WTC11 (cell line): ENCODE results near the gene MEGF8.

Source experiments
- ATF1 ChIP-seq: sonication (generic); formaldehyde crosslinking; IDR thresholded peaks from 2 replicates; pipeline ENCODE4 v1.8.1; 2023; ENCODE audit warnings: mild to moderate bottlenecking, moderate library complexity, missing genetic modification reagents
- MYBL2 ChIP-seq: sonication (generic); formaldehyde crosslinking; IDR thresholded peaks from 2 replicates; pipeline ENCODE4 v1.8.1; 2023; ENCODE audit warnings: mild to moderate bottlenecking, moderate library complexity, missing genetic modification reagents
- NR1H2 ChIP-seq: sonication (generic); formaldehyde crosslinking; IDR thresholded peaks from 2 replicates; pipeline ENCODE4 v1.9.0; 2021; ENCODE audit warnings: mild to moderate bottlenecking, moderate library complexity, missing genetic modification reagents
- PRRX2 ChIP-seq: fragments of 250-450 bp; sonication (Bioruptor Pico); IDR thresholded peaks from 2 replicates; pipeline ENCODE4 v1.8.0; 2021; ENCODE audit warnings: mild to moderate bottlenecking
- TP53 ChIP-seq: sonication (generic); formaldehyde crosslinking; IDR thresholded peaks from 2 replicates; pipeline ENCODE4 v1.8.1; 2023; ENCODE audit warnings: mild to moderate bottlenecking, missing genetic modification reagents
- ZNF121 ChIP-seq: sonication (generic); formaldehyde crosslinking; IDR thresholded peaks from 2 replicates; pipeline ENCODE4 v1.8.0; 2023; ENCODE audit warnings: missing genetic modification reagents
- TF ChIP-seq, protein P1 (sequence below): fragments of 200-600 bp; IDR thresholded peaks from 2 replicates; pipeline ENCODE4 v1.8.0; 2022; ENCODE audit warnings: antibody characterized with exemption
- TF ChIP-seq, protein P2 (sequence below): sonication (generic); formaldehyde crosslinking; IDR thresholded peaks from 2 replicates; pipeline ENCODE4 v1.8.1; 2023; ENCODE audit warnings: mild to moderate bottlenecking, missing genetic modification reagents
- TF ChIP-seq, protein P3 (sequence below): sonication (generic); formaldehyde crosslinking; IDR thresholded peaks from 2 replicates; pipeline ENCODE4 v1.8.1; 2023; ENCODE audit warnings: mild to moderate bottlenecking, moderate library complexity, missing genetic modification reagents
- TF ChIP-seq, protein P4 (sequence below): sonication (generic); formaldehyde crosslinking; IDR thresholded peaks from 2 replicates; pipeline ENCODE4 v1.8.0; 2022; ENCODE audit warnings: mild to moderate bottlenecking, missing genetic modification reagents
- TF ChIP-seq, protein P5 (sequence below): sonication (generic); formaldehyde crosslinking; IDR thresholded peaks from 2 replicates; pipeline ENCODE4 v1.8.1; 2022; ENCODE audit warnings: low read depth, missing genetic modification reagents, borderline replicate concordance
- TF ChIP-seq, protein P6 (sequence below): sonication (generic); formaldehyde crosslinking; IDR thresholded peaks from 2 replicates; pipeline ENCODE4 v1.8.0; 2023; ENCODE audit warnings: missing genetic modification reagents

DNA sequence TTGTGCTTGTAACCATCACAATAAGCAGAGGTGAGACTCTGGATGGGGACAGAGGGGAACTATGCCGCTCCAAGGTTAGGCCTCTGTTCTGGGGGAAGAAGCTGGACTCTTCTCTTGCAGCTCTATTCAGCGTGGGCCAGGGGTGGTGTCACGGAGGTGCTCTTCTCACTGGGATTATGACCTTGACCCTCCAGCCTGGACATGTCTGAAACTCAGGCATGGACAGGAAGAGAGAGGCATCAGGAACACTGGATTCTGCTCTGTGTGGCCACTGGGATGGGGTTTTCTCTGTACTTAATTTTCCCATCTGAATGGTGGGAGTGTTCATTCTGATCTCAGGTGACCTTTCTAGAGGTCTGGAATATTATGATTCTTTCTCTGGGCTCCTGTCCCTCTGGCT lies 7.6 kb downstream of the MEGF8 start:
- TF ChIP-seq, protein P1, sequence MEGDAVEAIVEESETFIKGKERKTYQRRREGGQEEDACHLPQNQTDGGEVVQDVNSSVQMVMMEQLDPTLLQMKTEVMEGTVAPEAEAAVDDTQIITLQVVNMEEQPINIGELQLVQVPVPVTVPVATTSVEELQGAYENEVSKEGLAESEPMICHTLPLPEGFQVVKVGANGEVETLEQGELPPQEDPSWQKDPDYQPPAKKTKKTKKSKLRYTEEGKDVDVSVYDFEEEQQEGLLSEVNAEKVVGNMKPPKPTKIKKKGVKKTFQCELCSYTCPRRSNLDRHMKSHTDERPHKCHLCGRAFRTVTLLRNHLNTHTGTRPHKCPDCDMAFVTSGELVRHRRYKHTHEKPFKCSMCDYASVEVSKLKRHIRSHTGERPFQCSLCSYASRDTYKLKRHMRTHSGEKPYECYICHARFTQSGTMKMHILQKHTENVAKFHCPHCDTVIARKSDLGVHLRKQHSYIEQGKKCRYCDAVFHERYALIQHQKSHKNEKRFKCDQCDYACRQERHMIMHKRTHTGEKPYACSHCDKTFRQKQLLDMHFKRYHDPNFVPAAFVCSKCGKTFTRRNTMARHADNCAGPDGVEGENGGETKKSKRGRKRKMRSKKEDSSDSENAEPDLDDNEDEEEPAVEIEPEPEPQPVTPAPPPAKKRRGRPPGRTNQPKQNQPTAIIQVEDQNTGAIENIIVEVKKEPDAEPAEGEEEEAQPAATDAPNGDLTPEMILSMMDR: no peak
- TF ChIP-seq PRRX2 (CRISPR knock-in tag) (no peak), MYBL2 (no peak), TP53 (no peak), ZNF121 (CRISPR knock-in tag) (no peak), ATF1 (CRISPR knock-in tag) (no peak), NR1H2 (CRISPR knock-in tag) (no peak)
- TF ChIP-seq, protein P2, sequence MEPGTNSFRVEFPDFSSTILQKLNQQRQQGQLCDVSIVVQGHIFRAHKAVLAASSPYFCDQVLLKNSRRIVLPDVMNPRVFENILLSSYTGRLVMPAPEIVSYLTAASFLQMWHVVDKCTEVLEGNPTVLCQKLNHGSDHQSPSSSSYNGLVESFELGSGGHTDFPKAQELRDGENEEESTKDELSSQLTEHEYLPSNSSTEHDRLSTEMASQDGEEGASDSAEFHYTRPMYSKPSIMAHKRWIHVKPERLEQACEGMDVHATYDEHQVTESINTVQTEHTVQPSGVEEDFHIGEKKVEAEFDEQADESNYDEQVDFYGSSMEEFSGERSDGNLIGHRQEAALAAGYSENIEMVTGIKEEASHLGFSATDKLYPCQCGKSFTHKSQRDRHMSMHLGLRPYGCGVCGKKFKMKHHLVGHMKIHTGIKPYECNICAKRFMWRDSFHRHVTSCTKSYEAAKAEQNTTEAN (CRISPR knock-in tag): no peak
- TF ChIP-seq, protein P3, sequence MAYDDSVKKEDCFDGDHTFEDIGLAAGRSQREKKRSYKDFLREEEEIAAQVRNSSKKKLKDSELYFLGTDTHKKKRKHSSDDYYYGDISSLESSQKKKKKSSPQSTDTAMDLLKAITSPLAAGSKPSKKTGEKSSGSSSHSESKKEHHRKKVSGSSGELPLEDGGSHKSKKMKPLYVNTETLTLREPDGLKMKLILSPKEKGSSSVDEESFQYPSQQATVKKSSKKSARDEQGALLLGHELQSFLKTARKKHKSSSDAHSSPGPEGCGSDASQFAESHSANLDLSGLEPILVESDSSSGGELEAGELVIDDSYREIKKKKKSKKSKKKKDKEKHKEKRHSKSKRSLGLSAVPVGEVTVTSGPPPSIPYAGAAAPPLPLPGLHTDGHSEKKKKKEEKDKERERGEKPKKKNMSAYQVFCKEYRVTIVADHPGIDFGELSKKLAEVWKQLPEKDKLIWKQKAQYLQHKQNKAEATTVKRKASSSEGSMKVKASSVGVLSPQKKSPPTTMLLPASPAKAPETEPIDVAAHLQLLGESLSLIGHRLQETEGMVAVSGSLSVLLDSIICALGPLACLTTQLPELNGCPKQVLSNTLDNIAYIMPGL (CRISPR knock-in tag): no peak
- TF ChIP-seq, protein P4, sequence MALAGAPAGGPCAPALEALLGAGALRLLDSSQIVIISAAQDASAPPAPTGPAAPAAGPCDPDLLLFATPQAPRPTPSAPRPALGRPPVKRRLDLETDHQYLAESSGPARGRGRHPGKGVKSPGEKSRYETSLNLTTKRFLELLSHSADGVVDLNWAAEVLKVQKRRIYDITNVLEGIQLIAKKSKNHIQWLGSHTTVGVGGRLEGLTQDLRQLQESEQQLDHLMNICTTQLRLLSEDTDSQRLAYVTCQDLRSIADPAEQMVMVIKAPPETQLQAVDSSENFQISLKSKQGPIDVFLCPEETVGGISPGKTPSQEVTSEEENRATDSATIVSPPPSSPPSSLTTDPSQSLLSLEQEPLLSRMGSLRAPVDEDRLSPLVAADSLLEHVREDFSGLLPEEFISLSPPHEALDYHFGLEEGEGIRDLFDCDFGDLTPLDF (CRISPR knock-in tag): no peak
- TF ChIP-seq, protein P5, sequence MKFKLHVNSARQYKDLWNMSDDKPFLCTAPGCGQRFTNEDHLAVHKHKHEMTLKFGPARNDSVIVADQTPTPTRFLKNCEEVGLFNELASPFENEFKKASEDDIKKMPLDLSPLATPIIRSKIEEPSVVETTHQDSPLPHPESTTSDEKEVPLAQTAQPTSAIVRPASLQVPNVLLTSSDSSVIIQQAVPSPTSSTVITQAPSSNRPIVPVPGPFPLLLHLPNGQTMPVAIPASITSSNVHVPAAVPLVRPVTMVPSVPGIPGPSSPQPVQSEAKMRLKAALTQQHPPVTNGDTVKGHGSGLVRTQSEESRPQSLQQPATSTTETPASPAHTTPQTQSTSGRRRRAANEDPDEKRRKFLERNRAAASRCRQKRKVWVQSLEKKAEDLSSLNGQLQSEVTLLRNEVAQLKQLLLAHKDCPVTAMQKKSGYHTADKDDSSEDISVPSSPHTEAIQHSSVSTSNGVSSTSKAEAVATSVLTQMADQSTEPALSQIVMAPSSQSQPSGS (CRISPR knock-in tag): no peak
- TF ChIP-seq, protein P6, sequence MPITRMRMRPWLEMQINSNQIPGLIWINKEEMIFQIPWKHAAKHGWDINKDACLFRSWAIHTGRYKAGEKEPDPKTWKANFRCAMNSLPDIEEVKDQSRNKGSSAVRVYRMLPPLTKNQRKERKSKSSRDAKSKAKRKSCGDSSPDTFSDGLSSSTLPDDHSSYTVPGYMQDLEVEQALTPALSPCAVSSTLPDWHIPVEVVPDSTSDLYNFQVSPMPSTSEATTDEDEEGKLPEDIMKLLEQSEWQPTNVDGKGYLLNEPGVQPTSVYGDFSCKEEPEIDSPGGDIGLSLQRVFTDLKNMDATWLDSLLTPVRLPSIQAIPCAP (CRISPR knock-in tag): no peak
